GM12875 (cell line): ENCODE data around the gene ESAM.

Source experiments
- H3K4me3 ChIP-seq: one replicate; pipeline ENCODE4 v1.5.1; 2011; ENCODE audit warnings: low read depth, low read length, control low read depth
- TF ChIP-seq, protein P1 (sequence below): IDR thresholded peaks from 2 replicates; pipeline ENCODE4 v1.5.1; 2011; ENCODE audit warnings: low read depth, mild to moderate bottlenecking, control low read depth, inconsistent platforms, low read length, moderate library complexity, borderline replicate concordance; ENCODE audit not compliant: insufficient read depth

Gene ESAM

DNA sequence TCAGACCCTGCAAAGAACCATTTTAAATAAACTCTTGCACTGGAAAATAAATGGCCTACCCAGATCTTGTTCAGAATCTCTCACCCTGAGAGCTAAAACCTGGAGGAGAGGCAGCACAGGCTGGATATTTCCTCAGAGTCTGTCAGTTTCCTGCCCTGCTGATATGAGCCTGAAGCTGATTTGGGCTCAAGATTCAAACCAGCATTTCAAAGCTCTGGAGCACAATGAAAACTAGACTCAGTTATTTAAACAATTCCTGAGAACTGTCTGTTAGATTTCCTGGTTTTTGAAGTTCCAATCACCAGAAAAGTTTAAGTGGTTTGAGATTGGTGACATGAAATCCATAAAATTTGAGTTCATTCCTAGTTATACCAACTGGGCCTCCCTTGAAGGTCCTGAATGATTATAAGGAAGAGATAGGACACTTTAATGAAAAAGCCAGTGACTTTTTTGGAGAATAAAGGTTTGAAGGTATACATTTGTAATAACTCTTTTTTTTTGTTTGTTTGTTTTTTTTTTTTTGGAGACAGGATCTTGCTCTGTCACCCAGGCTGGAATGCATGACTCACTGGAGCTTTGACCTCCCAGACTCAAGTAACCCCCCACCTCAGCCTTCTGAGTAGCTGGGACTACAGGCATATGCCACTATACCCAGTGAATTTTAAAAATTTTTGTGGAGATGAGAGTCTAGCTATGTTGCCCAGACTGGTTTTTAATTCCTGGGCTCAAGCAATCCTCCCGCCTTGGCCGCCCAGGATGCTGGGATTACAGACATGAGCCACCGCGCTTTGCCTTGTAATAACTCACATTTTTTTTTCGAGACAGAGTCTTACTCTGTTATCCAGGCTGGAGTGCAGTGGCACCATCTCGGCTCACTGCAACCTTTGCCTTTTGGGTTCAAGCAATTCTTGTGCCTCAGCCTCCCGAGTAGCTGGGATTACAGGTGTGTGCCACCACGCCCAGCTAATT, 8.0 kb upstream of the ESAM start:
- H3K4me3 ChIP-seq = no peak overlapping the region
- TF ChIP-seq, protein P1, sequence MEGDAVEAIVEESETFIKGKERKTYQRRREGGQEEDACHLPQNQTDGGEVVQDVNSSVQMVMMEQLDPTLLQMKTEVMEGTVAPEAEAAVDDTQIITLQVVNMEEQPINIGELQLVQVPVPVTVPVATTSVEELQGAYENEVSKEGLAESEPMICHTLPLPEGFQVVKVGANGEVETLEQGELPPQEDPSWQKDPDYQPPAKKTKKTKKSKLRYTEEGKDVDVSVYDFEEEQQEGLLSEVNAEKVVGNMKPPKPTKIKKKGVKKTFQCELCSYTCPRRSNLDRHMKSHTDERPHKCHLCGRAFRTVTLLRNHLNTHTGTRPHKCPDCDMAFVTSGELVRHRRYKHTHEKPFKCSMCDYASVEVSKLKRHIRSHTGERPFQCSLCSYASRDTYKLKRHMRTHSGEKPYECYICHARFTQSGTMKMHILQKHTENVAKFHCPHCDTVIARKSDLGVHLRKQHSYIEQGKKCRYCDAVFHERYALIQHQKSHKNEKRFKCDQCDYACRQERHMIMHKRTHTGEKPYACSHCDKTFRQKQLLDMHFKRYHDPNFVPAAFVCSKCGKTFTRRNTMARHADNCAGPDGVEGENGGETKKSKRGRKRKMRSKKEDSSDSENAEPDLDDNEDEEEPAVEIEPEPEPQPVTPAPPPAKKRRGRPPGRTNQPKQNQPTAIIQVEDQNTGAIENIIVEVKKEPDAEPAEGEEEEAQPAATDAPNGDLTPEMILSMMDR = no peak

DNA sequence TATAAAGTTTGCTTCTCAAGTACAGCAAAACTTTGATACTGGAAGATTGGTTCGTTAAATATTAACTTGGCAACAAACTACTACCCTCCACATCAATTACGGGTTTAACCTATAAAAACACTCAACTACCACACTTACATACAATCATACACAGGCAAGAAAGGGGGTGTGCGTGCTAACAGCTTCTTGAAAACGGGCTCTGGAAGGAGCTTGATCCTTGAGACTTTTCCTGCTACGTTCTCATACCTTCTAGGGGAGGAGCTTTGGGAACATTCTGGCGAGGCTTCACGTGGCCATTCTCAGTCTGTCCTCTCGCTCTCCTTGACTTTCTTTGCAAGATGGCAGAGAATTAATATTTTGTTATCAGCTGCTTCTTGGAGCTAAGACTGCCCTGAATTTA, 6.8 kb upstream of the ESAM start:
- no peak overlapping the region for H3K4me3 ChIP-seq
- TF ChIP-seq, protein P1 = no peak

DNA sequence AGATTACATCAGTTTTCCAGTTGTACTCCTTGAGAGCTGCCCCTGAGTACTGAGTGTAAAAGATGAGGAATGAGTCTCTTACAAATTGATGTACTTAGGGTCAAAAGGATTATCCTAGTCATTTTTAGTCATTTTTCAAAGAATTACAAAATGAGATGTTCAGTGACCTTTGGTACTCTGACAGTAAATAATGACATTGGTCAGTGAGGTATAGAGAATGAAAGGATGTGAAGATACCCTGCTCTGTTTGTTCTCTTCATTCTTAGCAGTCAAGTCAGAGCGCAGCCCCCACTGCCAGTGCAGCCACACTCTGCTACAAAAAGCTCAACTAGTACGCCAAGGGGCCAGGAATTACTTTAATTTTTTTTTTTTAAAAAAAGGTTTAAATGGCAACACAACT, 4.1 kb upstream of the ESAM start:
- no peak overlapping the region for H3K4me3 ChIP-seq
- TF ChIP-seq, protein P1 = no peak

DNA sequence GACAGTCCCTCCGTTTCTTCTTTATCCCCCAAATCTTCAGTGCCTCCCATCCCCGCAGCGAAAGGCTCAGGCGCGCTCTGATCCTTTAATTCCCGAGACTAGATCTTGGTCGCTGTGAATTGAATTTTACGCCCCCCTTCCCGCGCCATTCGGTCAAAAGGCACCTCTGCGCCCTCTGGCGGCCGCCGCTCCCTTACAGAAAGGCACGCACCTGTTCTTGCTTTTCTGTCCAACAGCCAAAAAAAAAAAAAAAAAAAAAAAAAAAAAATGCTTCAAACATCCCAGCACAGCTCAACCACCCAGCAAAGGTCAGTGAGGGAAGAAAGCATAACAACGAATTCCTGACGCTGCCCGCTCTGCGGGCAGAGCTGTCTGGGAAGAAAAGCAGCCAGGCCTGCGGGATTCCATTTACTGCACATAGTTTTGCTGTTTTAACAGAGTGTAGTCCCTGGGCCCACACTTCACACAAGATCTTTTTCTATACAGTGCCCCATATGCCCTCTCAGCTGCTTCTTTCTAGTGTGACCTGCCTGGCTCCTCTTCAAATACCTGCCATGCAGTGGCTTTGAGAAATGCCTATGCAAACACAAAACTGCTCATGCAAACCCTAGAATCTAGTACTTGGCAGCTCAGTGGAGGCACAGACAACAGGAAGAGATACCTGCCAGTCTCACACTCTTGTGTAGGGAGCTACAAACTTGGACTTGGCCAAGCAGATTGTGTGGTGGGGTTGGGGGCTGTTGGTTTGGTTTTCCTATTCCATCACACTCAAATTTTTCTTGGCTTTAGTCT, 1.3 kb upstream of the ESAM start:
- TF ChIP-seq, protein P1 = peak; percentile 85

DNA sequence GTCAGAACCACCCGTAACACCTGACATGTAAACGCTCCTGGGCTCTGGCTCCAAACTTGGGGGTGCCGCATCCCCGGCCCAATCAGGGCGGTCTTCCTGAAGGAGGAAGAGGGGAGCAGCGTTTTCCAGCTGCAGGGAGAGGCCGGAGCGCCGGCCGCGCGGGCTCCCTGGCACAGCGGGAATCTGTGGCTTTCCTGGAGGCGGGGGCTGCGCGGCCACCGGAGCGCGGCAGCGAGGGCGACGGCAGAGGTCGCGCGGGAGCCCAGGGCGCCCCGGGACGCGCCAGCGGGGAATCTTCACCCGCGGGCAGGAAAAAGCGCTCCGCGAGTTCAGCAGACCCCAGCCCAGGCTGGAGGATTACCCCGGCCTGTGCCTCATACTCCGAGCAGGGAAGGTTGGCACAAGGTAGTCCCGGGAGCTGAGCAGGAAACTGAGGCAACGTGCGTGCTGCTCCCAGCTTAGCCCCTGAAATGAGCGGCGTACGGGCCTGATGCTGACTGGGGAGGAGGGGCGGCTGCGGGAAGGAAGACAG, 600 bp upstream of the ESAM start:
- TF ChIP-seq, protein P1 = no peak
- peak overlapping the region; percentile 68 for H3K4me3 ChIP-seq

More for the DNA sequence above, 1.3 kb upstream of the ESAM start:
- H3K4me3 ChIP-seq = peak overlapping the region; percentile 68

DNA sequence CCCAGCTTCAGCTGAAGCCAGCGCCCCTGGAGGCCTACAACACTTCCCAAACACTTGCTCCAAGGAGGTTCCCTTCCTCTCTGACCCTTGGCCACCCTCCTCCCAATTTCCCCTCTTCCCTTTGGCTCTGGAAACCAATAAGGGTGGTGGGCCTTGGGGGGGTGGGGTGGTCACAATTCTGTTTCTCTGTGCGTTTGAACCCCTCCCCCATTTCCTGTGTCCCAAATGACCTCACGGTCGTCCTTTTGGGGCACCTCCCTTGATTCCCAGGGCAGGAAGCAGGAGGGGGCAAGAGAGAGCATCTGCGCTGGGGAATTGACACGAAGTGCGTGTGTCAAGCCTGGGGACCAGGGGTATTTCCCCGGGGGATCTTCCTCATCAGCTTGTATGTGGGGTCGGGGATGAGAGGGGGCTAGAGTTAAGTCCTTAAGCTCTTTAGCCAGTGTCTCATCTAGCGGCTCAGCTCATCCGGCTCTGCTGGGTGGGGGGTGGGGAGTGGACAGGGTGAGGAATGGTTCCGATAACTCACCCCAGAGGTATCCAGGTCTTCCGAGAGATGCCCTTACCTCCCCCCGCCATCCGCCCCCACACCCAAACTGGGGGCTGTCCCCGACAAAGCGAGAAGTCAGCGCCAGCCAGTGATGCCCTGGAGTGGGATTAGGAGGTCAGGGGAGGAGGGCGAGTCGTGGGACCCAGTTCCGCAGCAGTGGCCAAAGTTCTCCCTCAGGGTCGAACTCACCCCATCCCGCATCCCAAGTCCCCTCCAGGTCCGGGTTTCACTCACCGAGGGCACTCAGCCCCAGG, 587 bp downstream of the ESAM start:
- TF ChIP-seq, protein P1 = no peak

More for the DNA sequence above, 587 bp downstream of the ESAM start:
- H3K4me3 ChIP-seq = peak overlapping the region; percentile 68
